Right lobe of liver (tissue), 4 donors: Measurements from ENCODE around the gene KCNJ11.

Source experiments
- CTCF ChIP-seq, 4 donors: fragments of 200-600 bp in 3 of 4; fragments of 450-650 bp in 1 of 4; IDR thresholded peaks; one replicate each; pipeline versions ENCODE4 v1.5.1 to v1.8.0; 2016 to 2022; ENCODE audit warnings: antibody characterized with exemption in 4 of 4, mild to moderate bottlenecking in 2 of 4
- POLR2A ChIP-seq: fragments of 450-650 bp; IDR thresholded peaks from one replicate; pipeline ENCODE4 v1.6.1; 2017; ENCODE audit warnings: antibody characterized with exemption, mild to moderate bottlenecking
- donor health status: DM: no; HTN: no; CAD: no.
- donor health status: DM: no; HTN: no; CAD: no.
- donor health status: DM: no; HTN: yes; CAD: no.

- TF ChIP-seq POLR2A: no peak
- TF ChIP-seq CTCF (IDR thresholded peaks at IDR 0.05): no peak
Observed at GRCh38 chr11:17408641-17409040, 20.2 kb upstream of the KCNJ11 start.
